NCI-H510A treated with DMSO at 0.1 percent for 48 hours (cell line): ENCODE measurements around the gene ALKAL2.

Experiments used
- DNase-seq: peaks from one replicate; lab custom pipeline; 2025; lab: John Stamatoyannopoulos, UW

The ALKAL2 gene

GRCh38 chr2:244547-244946 lies 43.3 kb downstream of the ALKAL2 start:
- DNase-seq = no peak

GRCh38 chr2:238869-239268 lies 49.0 kb downstream of the ALKAL2 start:
- DNase-seq = no peak

DNA sequence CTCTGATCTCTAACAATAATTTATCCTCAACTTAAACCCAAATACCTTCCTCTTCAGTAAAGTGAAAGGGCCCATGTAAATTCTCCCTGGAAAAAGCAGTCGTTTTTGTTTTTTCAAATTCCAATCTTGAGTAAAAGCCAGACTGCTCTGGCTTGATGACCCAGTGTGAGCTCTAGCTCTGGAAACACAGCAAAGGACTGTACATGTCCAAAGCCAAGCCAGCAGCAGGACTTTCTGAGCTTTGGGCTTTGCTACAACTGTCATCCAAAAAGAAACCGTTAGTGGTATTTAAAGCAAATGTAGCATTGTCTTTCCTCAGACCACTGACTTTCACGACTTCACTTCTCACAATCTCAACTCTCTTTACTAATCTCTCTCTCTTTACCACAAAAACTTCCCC lies 49.5 kb downstream of the ALKAL2 start:
- DNase-seq = no peak

GRCh38 chr2:237878-238277 lies 50.0 kb downstream of the ALKAL2 start:
- DNase-seq = no peak

- DNase-seq = no peak
These were observed 50.8 kb downstream of the ALKAL2 start for GRCh38 chr2:236993-237539.

GRCh38 chr2:234421-234820 lies 53.5 kb downstream of the ALKAL2 start:
- no peak for DNase-seq

GRCh38 chr2:233030-233429 lies 54.9 kb downstream of the ALKAL2 start:
- no peak for DNase-seq

DNA sequence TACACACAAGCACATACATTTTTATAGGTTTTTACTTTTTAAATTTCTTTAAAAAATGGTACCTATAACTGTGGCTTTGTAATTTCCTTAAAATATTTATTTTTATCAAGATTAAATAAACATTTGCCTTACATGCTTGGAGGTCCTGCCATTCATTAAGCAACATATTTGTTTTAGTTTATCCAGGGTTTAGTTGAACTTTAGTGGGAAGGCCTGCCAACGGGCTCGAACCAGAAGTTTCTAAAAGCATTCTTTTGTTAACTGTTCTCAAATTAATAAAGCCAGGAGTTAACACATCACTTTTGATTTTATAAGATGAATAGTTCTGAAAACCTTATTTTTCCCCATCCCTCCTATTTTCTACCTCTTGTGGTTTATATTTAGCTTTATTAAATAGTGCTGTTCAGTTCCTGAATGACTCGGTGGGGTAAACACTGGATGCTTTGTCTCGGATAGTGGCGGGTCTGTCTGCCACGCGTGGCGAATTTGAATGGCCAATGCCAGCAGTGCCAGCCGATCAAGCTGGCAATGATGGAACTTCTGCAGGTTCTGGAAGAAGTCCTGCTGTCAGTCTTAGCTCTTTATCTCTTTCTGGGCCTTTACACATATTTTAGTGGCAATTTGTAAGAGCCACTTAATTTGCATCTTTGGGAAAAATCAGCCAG lies 56.2 kb downstream of the ALKAL2 start:
- no peak for DNase-seq
